BJ (cell line): Measurements from ENCODE around the gene CAPN10. TPM values are rescaled to one million over a fixed set of nuclear protein-coding genes. Genes with fewer than 3 reads are reported as not detected.

ENCODE experiments used
- CTCF ChIA-PET: fragments of 350-600 bp; formaldehyde crosslinking; extraction: SDS; loops from one replicate; lab custom pipeline; 2021; ENCODE audit warnings: antibody characterized with exemption, inconsistent platforms; lab: Yijun Ruan, JAX
- POLR2A ChIA-PET: fragments of 300-600 bp; sonication (Branson Sonifier 250); formaldehyde crosslinking; extraction: SDS; loops from one replicate; lab custom pipeline; 2021; ENCODE audit warnings: antibody characterized with exemption; lab: Charles Lee
- DNase-seq: peaks from one replicate; pipeline ENCODE4 v3.0.0-alpha.2; 2011; ENCODE audit warnings: low read depth
- H3K27me3 ChIP-seq: 2 replicates; pipeline ENCODE4 v1.6.0; 2011; ENCODE audit warnings: low read length; ENCODE audit not compliant: control insufficient read depth, insufficient read depth
- H3K36me3 ChIP-seq: 2 replicates; pipeline ENCODE4 v1.5.1; 2011; ENCODE audit warnings: low read length; ENCODE audit not compliant: control insufficient read depth, insufficient read depth
- H3K4me3 ChIP-seq: 2 replicates; pipeline ENCODE4 v1.5.1; 2011; ENCODE audit warnings: low read depth, mild to moderate bottlenecking, control low read depth, low read length
- CTCF ChIP-seq: IDR thresholded peaks from 2 replicates; pipeline ENCODE4 v1.5.1; 2011; ENCODE audit warnings: low read depth, mild to moderate bottlenecking, control low read depth, inconsistent platforms, low read length, moderate library complexity; ENCODE audit not compliant: insufficient read depth
- polyA plus RNA-seq: library from polyadenylated mRNA; depleted of rRNA; stranded (reverse); fragments of >200 nt; gene quantifications from 2 replicates; pipeline ENCODE4 v1.2.3, GENCODE V29; 2011

Gene CAPN10
- polyA plus RNA-seq, 1 experiment: 14.9 TPM

GRCh38 chr2:240631548-240632305 lies 45.2 kb downstream of the CAPN10 start:
- TF ChIP-seq CTCF: no peak
- POLR2A ChIA-PET: no interaction called here
- H3K36me3 ChIP-seq: no peaks in the 10 kb centered on the region
- H3K27me3 ChIP-seq: no peaks in the 10 kb centered on the region
- no peak overlapping the region for H3K4me3 ChIP-seq
- no peak for DNase-seq
- CTCF ChIA-PET: no interaction called here

GRCh38 chr2:240632306-240632721 lies 45.8 kb downstream of the CAPN10 start:
- Histone ChIP-seq H3K27me3 (no peaks in the 10 kb centered on the region), H3K36me3 (no peaks in the 10 kb centered on the region), H3K4me3 (no peak overlapping the region)
- DNase-seq: no peak
- POLR2A ChIA-PET: no interaction called here
- CTCF ChIA-PET: no interaction called here
- no peak for TF ChIP-seq CTCF

GRCh38 chr2:240635121-240635997 lies 48.8 kb downstream of the CAPN10 start:
- DNase-seq: no peak
- POLR2A ChIA-PET: no interaction called here
- no peak for TF ChIP-seq CTCF
- Histone ChIP-seq H3K36me3 (no peaks in the 10 kb centered on the region), H3K4me3 (no peak overlapping the region), H3K27me3 (peaks cover 6% of the 10 kb centered on the region)
- CTCF ChIA-PET: no interaction called here

- CTCF ChIA-PET: no interaction called here
- POLR2A ChIA-PET: no interaction called here
- DNase-seq: no peak
- peaks cover 6% of the 10 kb centered on the region for H3K27me3 ChIP-seq
- no peaks in the 10 kb centered on the region for H3K36me3 ChIP-seq
- H3K4me3 ChIP-seq: no peak overlapping the region
- TF ChIP-seq CTCF: no peak
Measured at GRCh38 chr2:240635998-240636547, 49.5 kb downstream of the CAPN10 start.

- TF ChIP-seq CTCF: no peak
- ChIA-PET POLR2A (no interaction called here), CTCF (no interaction called here)
- no peak for DNase-seq
- H3K4me3 ChIP-seq: no peak overlapping the region
- no peaks in the 10 kb centered on the region for H3K36me3 ChIP-seq
- H3K27me3 ChIP-seq: peaks cover 6% of the 10 kb centered on the region
Measured at GRCh38 chr2:240636563-240637115, 50.1 kb downstream of the CAPN10 start.
